ENCODE results near the gene GRHL1. TPM values are rescaled to one million over a fixed set of nuclear protein-coding genes. Genes with fewer than 3 reads are reported as not detected.

GRHL1 gene
- total RNA-seq (2021) (2.7 to 5.0 TPM (median 4.7 TPM) in 3 replicates), Bru-seq, nascent RNA (percentile 49 among the genes with signal in this experiment)
- long read RNA-seq, experiment 1, transcript GRHL1-201 (16 exons, 3,563 nt) = major isoform, 17 of 28 reads
- long read RNA-seq, experiment 1, partial matches to known transcripts = 0 of 28 reads
- long read RNA-seq, experiment 1, other reads (novel, unspliced or antisense) = 10 of 28 reads
- long read RNA-seq, experiment 2, partial matches to known transcripts = 0 of 2 reads
- long read RNA-seq, experiment 2, other reads (novel, unspliced or antisense) = 2 of 2 reads
- long read RNA-seq, experiment 3, partial matches to known transcripts = 0 of 3 reads
- long read RNA-seq, experiment 3, other reads (novel, unspliced or antisense) = 2 of 3 reads

GRCh38 chr2:9951522-9952285 lies at the start of gene GRHL1:
Gene GRHL1 (plus strand): TSS chr2:9951693. CDS start chr2:9951834, 141 bp downstream.
- Mint-ChIP-seq H3K27me3 (ENCODE audit: low read depth) (peaks cover 54% of the 10 kb centered on the region), H3K36me3 (no peaks in the 10 kb centered on the region), H3K9me3 (no peaks in the 10 kb centered on the region), H3K27ac (no peak within 1 kb of the TSS), H3K4me3 (peak within 1 kb of the TSS; percentile 87), H3K4me1 (peaks cover 19% of the 10 kb centered on the region)
- DNase-seq (ENCODE audit: low spot score) (peak; percentile 92), ATAC-seq (peak; percentile 93)
- ChIA-PET CTCF (no interaction called here), POLR2A (no interaction called here)
- TF ChIP-seq ELF4 (CRISPR knock-in tag; IDR thresholded peaks at IDR 0.05; ENCODE audit: low read depth) (0 out of 2 replicates have a peak, but pooled peaks have one; percentile 57), TEAD1 (CRISPR knock-in tag; IDR thresholded peaks at IDR 0.05) (no peak), NFYB (CRISPR knock-in tag; conservative IDR thresholded peaks at IDR 0.05; ENCODE audit: low read depth) (peak; percentile 55), SP1 (CRISPR knock-in tag; conservative IDR thresholded peaks at IDR 0.05) (peak; percentile 61; the same call in 1 of the 2 replicates), SMAD3 (CRISPR knock-in tag; IDR thresholded peaks at IDR 0.05; ENCODE audit: borderline replicate concordance) (no peak), ZNF423 (CRISPR knock-in tag; IDR thresholded peaks at IDR 0.05) (peak; percentile 71; the same call in 1 of the 2 replicates), E2F5 (CRISPR knock-in tag; IDR thresholded peaks at IDR 0.05) (0 out of 2 replicates have a peak, but pooled peaks have one; percentile 23)

GRCh38 chr2:9905413-9905812 lies 46.1 kb upstream of the GRHL1 start:
- ATAC-seq = no peak

More at GRCh38 chr2:9905413-9905812, 46.1 kb upstream of the GRHL1 start:
- no peak for TF ChIP-seq IRF1 (CRISPR knock-in tag; IDR thresholded peaks at IDR 0.05)
- no peak for TF ChIP-seq ZNF232 (CRISPR knock-in tag; IDR thresholded peaks at IDR 0.05)
- no peak for TF ChIP-seq IRF2 (CRISPR knock-in tag; IDR thresholded peaks at IDR 0.05; ENCODE audit: borderline replicate concordance, low read depth)
- TF ChIP-seq NFE2L1 (CRISPR knock-in tag; IDR thresholded peaks at IDR 0.05) = no peak
- TF ChIP-seq E2F4 (CRISPR knock-in tag; IDR thresholded peaks at IDR 0.05; ENCODE audit: borderline replicate concordance, low read depth) = no peak
- no peak for TF ChIP-seq ZNF671 (CRISPR knock-in tag; IDR thresholded peaks at IDR 0.05)
- TF ChIP-seq CREB1 (CRISPR knock-in tag; IDR thresholded peaks at IDR 0.05) = no peak
- TF ChIP-seq TP53 (CRISPR knock-in tag; IDR thresholded peaks at IDR 0.05) = no peak
- TF ChIP-seq ZBTB43 (CRISPR knock-in tag; IDR thresholded peaks at IDR 0.05) = no peak
- TF ChIP-seq ELF4 (CRISPR knock-in tag; IDR thresholded peaks at IDR 0.05; ENCODE audit: low read depth) = no peak
- TF ChIP-seq TEAD1 (CRISPR knock-in tag; IDR thresholded peaks at IDR 0.05) = no peak
- TF ChIP-seq E2F5 (CRISPR knock-in tag; IDR thresholded peaks at IDR 0.05) = no peak
- TF ChIP-seq ZMAT4 (CRISPR knock-in tag; IDR thresholded peaks at IDR 0.05) = no peak
- no peak for TF ChIP-seq ATF6 (CRISPR knock-in tag; IDR thresholded peaks at IDR 0.05)
- no peak for TF ChIP-seq ZNF423 (CRISPR knock-in tag; IDR thresholded peaks at IDR 0.05)
- no peak for TF ChIP-seq ZNF317 (CRISPR knock-in tag; IDR thresholded peaks at IDR 0.05; ENCODE audit: borderline replicate concordance, low read depth)
- no peak for TF ChIP-seq CREM (CRISPR knock-in tag; IDR thresholded peaks at IDR 0.05)
- TF ChIP-seq NFYB (CRISPR knock-in tag; conservative IDR thresholded peaks at IDR 0.05; ENCODE audit: low read depth) = no peak
- Mint-ChIP-seq H3K4me1 (no peaks in the 10 kb centered on the region), H3K4me3 (no peak overlapping the region), H3K27ac (no peak overlapping the region), H3K36me3 (0 out of 2 replicates have a peak, but pooled peaks cover 4% of the 10 kb centered on the region), H3K27me3 (ENCODE audit: low read depth) (no peaks in the 10 kb centered on the region), H3K9me3 (no peaks in the 10 kb centered on the region)
- ChIA-PET POLR2A (no interaction called here), CTCF (no interaction called here)
- DNase-seq (ENCODE audit: low spot score) = no peak
